ENCODE measurements around the gene PNPT1. TPM values are rescaled to one million over a fixed set of nuclear protein-coding genes. Genes with fewer than 3 reads are reported as not detected.
"Not testable (repeated sequence)": the region's sequence is repeated elsewhere in the genome, so short reads cannot be mapped to it uniquely, and the experiment has no call there.

The PNPT1 gene
- total and polyA plus RNA-seq, 2 donors (not counting 3 experiments of a cell fraction or from before 2014, with no cell fraction given): 6.6 to 32.4 TPM

- Histone ChIP-seq H3K27ac (ENCODE audit: insufficient read depth, low read depth, low read length) (no peak overlapping the region), H2AFZ (ENCODE audit: low read depth, low read length) (no peak overlapping the region), H3K9me1 (replicated peaks; ENCODE audit: control insufficient read depth, extremely low read depth, insufficient read depth, low read length) (no peaks in the 10 kb centered on the region), H3K4me1 (ENCODE audit: control insufficient read depth, extremely low read depth, insufficient read depth, low read length) (no peaks in the 10 kb centered on the region), H3K9ac (replicated peaks; ENCODE audit: extremely low read depth, insufficient read depth, low read length) (no peak overlapping the region), H3K9me3 (replicated peaks; ENCODE audit: control insufficient read depth, insufficient read depth, low read length) (no peaks in the 10 kb centered on the region), H4K20me1 (replicated peaks; ENCODE audit: control insufficient read depth, extremely low read depth, insufficient read depth, low read length) (no peaks in the 10 kb centered on the region), H3K79me2 (ENCODE audit: control insufficient read depth, insufficient read depth, low read length) (no peaks in the 10 kb centered on the region), H3K4me2 (ENCODE audit: insufficient read depth, low read length) (no peak overlapping the region), H3K36me3 (ENCODE audit: control insufficient read depth in 2 of 2, extremely low read depth in 1 of 2, insufficient read depth in 2 of 2, low read length in 2 of 2) (no peaks in the 10 kb centered on the region), H3K27me3 (ENCODE audit: control insufficient read depth in 2 of 2, insufficient read depth in 2 of 2, low read length in 2 of 2) (no peaks in the 10 kb centered on the region), H3K4me3 (replicated peaks in 1 of 3; ENCODE audit: insufficient read depth in 1 of 3, low read depth in 1 of 3, low read length in 3 of 3) (no peak overlapping the region)
- dilution Hi-C loops (cut with MboI; ENCODE audit: extremely low pct_ligation_motif_present, low sequenced_read_pairs): no loop called here
- DNase-seq (ENCODE audit: low read depth, low spot score): no peak
- intact Hi-C loops (cut with micrococcal nuclease): no loop called here
- ChIA-PET POLR2A (no interaction called here), CTCF (no interaction called here)
- no peak for TF ChIP-seq MAX (IDR thresholded peaks at IDR 0.05; ENCODE audit: insufficient read depth, insufficient read length)
- BruUV-seq (replicated peaks): no TSS peak
- FAIRE-seq: no peak
Measured at GRCh38 chr2:55742996-55743395, 49.4 kb upstream of the PNPT1 start.

GRCh38 chr2:55736019-55736536, 42.4 kb upstream of the PNPT1 start:
- intact Hi-C loops (cut with micrococcal nuclease); H3K9me3 ChIP-seq (replicated peaks; ENCODE audit: control insufficient read depth, insufficient read depth, low read length); CTCF ChIA-PET; H4K20me1 ChIP-seq (replicated peaks; ENCODE audit: control insufficient read depth, extremely low read depth, insufficient read depth, low read length); H3K9ac ChIP-seq (replicated peaks; ENCODE audit: extremely low read depth, insufficient read depth, low read length); FAIRE-seq; H3K36me3 ChIP-seq (ENCODE audit: control insufficient read depth in 2 of 2, extremely low read depth in 1 of 2, insufficient read depth in 2 of 2, low read length in 2 of 2); H2AFZ ChIP-seq (ENCODE audit: low read depth, low read length); BruUV-seq (replicated peaks); dilution Hi-C loops (cut with MboI; ENCODE audit: extremely low pct_ligation_motif_present, low sequenced_read_pairs); H3K4me2 ChIP-seq (ENCODE audit: insufficient read depth, low read length); H3K4me3 ChIP-seq (replicated peaks in 1 of 3; ENCODE audit: insufficient read depth in 1 of 3, low read depth in 1 of 3, low read length in 3 of 3); H3K4me1 ChIP-seq (ENCODE audit: control insufficient read depth, extremely low read depth, insufficient read depth, low read length); H3K27me3 ChIP-seq (ENCODE audit: control insufficient read depth in 2 of 2, insufficient read depth in 2 of 2, low read length in 2 of 2); H3K9me1 ChIP-seq (replicated peaks; ENCODE audit: control insufficient read depth, extremely low read depth, insufficient read depth, low read length); H3K79me2 ChIP-seq (ENCODE audit: control insufficient read depth, insufficient read depth, low read length); DNase-seq (ENCODE audit: low read depth, low spot score); H3K27ac ChIP-seq (ENCODE audit: insufficient read depth, low read depth, low read length); POLR2A ChIA-PET: not testable (repeated sequence)
